Testis (tissue), 2 donors: ENCODE results near the gene CTIF.

ENCODE experiments used
- POLR2A ChIP-seq: fragments of 450-650 bp; IDR thresholded peaks from one replicate; pipeline ENCODE4 v1.6.1; 2017; ENCODE audit warnings: antibody characterized with exemption, mild to moderate bottlenecking, moderate library complexity
- TF ChIP-seq, protein P1 (sequence below), 3 experiments: fragments of 450-650 bp in 2 of 3; fragments of 200-600 bp in 1 of 3; sonication (generic) in 1 of 3; IDR thresholded peaks; one replicate each; pipeline ENCODE4 v1.5.1; 2016 to 2019; ENCODE audit warnings: antibody characterized with exemption in 3 of 3, mild to moderate bottlenecking in 2 of 3, moderate library complexity in 1 of 3

GRCh38 chr18:48615566-48616401 lies 77.0 kb downstream of the CTIF start:
- TF ChIP-seq, protein P1, sequence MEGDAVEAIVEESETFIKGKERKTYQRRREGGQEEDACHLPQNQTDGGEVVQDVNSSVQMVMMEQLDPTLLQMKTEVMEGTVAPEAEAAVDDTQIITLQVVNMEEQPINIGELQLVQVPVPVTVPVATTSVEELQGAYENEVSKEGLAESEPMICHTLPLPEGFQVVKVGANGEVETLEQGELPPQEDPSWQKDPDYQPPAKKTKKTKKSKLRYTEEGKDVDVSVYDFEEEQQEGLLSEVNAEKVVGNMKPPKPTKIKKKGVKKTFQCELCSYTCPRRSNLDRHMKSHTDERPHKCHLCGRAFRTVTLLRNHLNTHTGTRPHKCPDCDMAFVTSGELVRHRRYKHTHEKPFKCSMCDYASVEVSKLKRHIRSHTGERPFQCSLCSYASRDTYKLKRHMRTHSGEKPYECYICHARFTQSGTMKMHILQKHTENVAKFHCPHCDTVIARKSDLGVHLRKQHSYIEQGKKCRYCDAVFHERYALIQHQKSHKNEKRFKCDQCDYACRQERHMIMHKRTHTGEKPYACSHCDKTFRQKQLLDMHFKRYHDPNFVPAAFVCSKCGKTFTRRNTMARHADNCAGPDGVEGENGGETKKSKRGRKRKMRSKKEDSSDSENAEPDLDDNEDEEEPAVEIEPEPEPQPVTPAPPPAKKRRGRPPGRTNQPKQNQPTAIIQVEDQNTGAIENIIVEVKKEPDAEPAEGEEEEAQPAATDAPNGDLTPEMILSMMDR (IDR thresholded peaks at IDR 0.05), result no peak
- TF ChIP-seq POLR2A, result no peak
